Measurements from ENCODE around the gene EPHB6.

The EPHB6 gene

GRCh38 chr7:142864980-142865747 is 10.3 kb downstream of the EPHB6 start:
- Mint-ChIP-seq H3K27ac (no peak overlapping the region), H3K4me3 (no peak overlapping the region), H3K36me3 (peaks cover 45% of the 10 kb centered on the region), H3K27me3 (no peaks in the 10 kb centered on the region), H3K4me1 (peaks cover 10% of the 10 kb centered on the region), H3K9me3 (no peaks in the 10 kb centered on the region)
- DNase-seq (ENCODE audit: low spot score in 2 of 2), result no peak
- ATAC-seq (ENCODE audit: low read depth), result no peak

- H3K27ac Mint-ChIP-seq, result no peak overlapping the region
- DNase-seq (ENCODE audit: low spot score in 2 of 2) (no peak), ATAC-seq (ENCODE audit: low read depth) (no peak)
- no peaks in the 10 kb centered on the region for H3K9me3 Mint-ChIP-seq
- peaks cover 8% of the 10 kb centered on the region for H3K4me1 Mint-ChIP-seq
- H3K36me3 Mint-ChIP-seq, result peaks cover 45% of the 10 kb centered on the region
- no peak overlapping the region for H3K4me3 Mint-ChIP-seq
- no peaks in the 10 kb centered on the region for H3K27me3 Mint-ChIP-seq
These were observed 10.9 kb downstream of the EPHB6 start for GRCh38 chr7:142865766-142866165.

GRCh38 chr7:142866361-142867096 is 11.7 kb downstream of the EPHB6 start:
- peaks cover 8% of the 10 kb centered on the region for H3K4me1 Mint-ChIP-seq
- no peaks in the 10 kb centered on the region for H3K27me3 Mint-ChIP-seq
- H3K9me3 Mint-ChIP-seq, result no peaks in the 10 kb centered on the region
- ATAC-seq (ENCODE audit: low read depth), result no peak
- H3K4me3 Mint-ChIP-seq, result no peak overlapping the region
- no peak overlapping the region for H3K27ac Mint-ChIP-seq
- DNase-seq (ENCODE audit: low spot score in 2 of 2), result no peak
- peaks cover 43% of the 10 kb centered on the region for H3K36me3 Mint-ChIP-seq

- Mint-ChIP-seq H3K27me3 (no peaks in the 10 kb centered on the region), H3K9me3 (no peaks in the 10 kb centered on the region), H3K36me3 (peaks cover 48% of the 10 kb centered on the region), H3K4me3 (no peak overlapping the region), H3K4me1 (peaks cover 8% of the 10 kb centered on the region), H3K27ac (no peak overlapping the region)
- no peak for ATAC-seq (ENCODE audit: low read depth)
- DNase-seq (ENCODE audit: low spot score in 2 of 2), result no peak
These were observed 12.2 kb downstream of the EPHB6 start for GRCh38 chr7:142867097-142867378.

DNA sequence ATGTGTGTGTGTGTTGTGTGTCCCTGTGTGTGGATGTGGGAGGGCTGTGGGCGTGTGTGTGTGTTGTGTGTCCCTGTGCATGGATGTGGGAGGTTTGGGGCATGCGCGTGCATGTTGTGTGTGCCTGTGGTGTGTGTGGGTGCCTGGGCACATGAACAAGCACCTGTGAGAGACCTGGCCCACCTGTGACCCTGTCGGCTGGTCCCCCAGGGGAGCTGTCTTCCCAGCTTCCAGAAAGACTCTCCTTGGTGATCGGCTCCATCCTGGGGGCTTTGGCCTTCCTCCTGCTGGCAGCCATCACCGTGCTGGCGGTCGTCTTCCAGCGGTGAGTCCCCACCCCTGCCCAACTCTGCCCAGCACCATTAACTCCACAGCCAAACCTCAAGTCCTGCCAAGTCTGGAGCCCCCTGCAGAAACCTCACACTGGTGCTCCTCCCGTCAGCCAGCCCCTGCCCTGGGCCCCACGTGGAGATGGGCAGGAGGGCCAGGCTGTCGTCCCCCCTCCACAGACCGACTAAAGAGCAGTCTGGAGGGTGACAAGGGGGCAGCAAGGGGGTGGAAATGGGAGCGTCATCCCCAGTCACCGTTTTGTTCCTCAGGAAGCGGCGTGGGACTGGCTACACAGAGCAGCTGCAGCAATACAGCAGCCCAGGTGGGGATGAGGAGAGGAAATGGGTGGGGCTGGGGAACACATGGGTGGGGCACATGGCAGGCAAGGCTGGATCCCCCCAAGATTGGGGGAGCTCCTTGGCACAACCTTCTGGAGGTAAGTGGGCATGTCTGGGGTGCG is 12.7 kb downstream of the EPHB6 start:
- DNase-seq (ENCODE audit: low spot score in 2 of 2) (no peak), ATAC-seq (ENCODE audit: low read depth) (no peak)
- Mint-ChIP-seq H3K36me3 (peaks cover 43% of the 10 kb centered on the region), H3K27ac (no peak overlapping the region), H3K27me3 (no peaks in the 10 kb centered on the region), H3K9me3 (no peaks in the 10 kb centered on the region), H3K4me3 (no peak overlapping the region), H3K4me1 (peaks cover 3% of the 10 kb centered on the region)

DNA sequence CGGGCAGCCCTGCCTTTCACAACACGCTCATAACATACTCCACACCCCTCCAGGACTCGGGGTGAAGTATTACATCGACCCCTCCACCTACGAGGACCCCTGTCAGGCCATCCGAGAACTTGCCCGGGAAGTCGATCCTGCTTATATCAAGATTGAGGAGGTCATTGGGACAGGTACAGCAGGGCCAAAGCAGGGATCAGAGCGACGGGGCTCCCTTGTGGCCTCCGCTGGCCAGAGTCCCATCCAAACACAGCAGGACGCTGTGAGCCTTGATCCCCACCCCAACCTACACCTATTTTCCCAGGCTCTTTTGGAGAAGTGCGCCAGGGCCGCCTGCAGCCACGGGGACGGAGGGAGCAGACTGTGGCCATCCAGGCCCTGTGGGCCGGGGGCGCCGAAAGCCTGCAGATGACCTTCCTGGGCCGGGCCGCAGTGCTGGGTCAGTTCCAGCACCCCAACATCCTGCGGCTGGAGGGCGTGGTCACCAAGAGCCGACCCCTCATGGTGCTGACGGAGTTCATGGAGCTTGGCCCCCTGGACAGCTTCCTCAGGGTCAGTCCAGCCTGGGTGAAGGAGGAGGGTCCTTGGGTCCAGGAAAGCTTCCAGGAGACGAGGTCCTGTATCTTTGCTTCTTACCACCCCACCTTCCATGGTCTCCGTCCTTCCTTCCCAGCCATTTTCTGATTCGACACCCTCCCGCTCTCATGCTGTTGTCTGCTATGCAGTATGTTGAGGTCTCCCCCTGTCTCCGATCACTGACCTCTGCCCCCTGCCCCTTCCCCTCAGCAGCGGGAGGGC is 13.5 kb downstream of the EPHB6 start:
- no peaks in the 10 kb centered on the region for H3K27me3 Mint-ChIP-seq
- DNase-seq (ENCODE audit: low spot score in 2 of 2), result no peak

DNA sequence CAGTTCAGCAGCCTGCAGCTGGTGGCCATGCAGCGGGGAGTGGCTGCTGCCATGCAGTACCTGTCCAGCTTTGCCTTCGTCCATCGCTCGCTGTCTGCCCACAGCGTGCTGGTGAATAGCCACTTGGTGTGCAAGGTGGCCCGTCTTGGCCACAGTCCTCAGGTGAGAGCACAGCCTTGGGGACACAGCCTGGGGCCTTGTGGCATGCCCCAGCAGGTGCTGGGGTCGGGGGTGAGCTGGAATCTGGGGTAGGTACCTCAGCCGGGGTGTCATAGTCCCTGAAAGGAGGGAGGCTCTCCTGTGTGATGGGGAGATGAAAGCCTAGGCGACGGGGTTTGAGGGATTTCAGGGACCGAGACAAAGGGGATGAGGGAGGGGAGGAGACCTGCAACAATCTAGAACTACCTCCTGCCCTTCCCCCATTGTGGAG is 14.1 kb downstream of the EPHB6 start:
- H3K4me1 Mint-ChIP-seq, result peaks cover 3% of the 10 kb centered on the region
- H3K4me3 Mint-ChIP-seq, result no peak overlapping the region
- H3K36me3 Mint-ChIP-seq, result peaks cover 39% of the 10 kb centered on the region
- no peaks in the 10 kb centered on the region for H3K27me3 Mint-ChIP-seq
- no peaks in the 10 kb centered on the region for H3K9me3 Mint-ChIP-seq
- H3K27ac Mint-ChIP-seq, result no peak overlapping the region
- DNase-seq (ENCODE audit: low spot score in 2 of 2), result no peak
- no peak for ATAC-seq (ENCODE audit: low read depth)

More for the DNA sequence above, 13.5 kb downstream of the EPHB6 start:
- H3K36me3 Mint-ChIP-seq, result peaks cover 38% of the 10 kb centered on the region
- H3K4me3 Mint-ChIP-seq, result no peak overlapping the region
- H3K9me3 Mint-ChIP-seq, result no peaks in the 10 kb centered on the region
- peaks cover 3% of the 10 kb centered on the region for H3K4me1 Mint-ChIP-seq
- no peak overlapping the region for H3K27ac Mint-ChIP-seq
- no peak for ATAC-seq (ENCODE audit: low read depth)

GRCh38 chr7:142869434-142869833 is 14.6 kb downstream of the EPHB6 start:
- H3K4me1 Mint-ChIP-seq, result peaks cover 3% of the 10 kb centered on the region
- DNase-seq (ENCODE audit: low spot score in 2 of 2) (no peak), ATAC-seq (ENCODE audit: low read depth) (no peak)
- no peak overlapping the region for H3K27ac Mint-ChIP-seq
- H3K36me3 Mint-ChIP-seq, result peaks cover 37% of the 10 kb centered on the region
- H3K27me3 Mint-ChIP-seq, result no peaks in the 10 kb centered on the region
- no peak overlapping the region for H3K4me3 Mint-ChIP-seq
- H3K9me3 Mint-ChIP-seq, result no peaks in the 10 kb centered on the region

GRCh38 chr7:142870147-142870559 is 15.3 kb downstream of the EPHB6 start:
- no peak overlapping the region for H3K4me3 Mint-ChIP-seq
- H3K27ac Mint-ChIP-seq, result no peak overlapping the region
- H3K36me3 Mint-ChIP-seq, result peaks cover 33% of the 10 kb centered on the region
- H3K9me3 Mint-ChIP-seq, result no peaks in the 10 kb centered on the region
- H3K4me1 Mint-ChIP-seq, result peaks cover 3% of the 10 kb centered on the region
- no peaks in the 10 kb centered on the region for H3K27me3 Mint-ChIP-seq
- ATAC-seq (ENCODE audit: low read depth) (no peak), DNase-seq (ENCODE audit: low spot score in 2 of 2) (no peak)

DNA sequence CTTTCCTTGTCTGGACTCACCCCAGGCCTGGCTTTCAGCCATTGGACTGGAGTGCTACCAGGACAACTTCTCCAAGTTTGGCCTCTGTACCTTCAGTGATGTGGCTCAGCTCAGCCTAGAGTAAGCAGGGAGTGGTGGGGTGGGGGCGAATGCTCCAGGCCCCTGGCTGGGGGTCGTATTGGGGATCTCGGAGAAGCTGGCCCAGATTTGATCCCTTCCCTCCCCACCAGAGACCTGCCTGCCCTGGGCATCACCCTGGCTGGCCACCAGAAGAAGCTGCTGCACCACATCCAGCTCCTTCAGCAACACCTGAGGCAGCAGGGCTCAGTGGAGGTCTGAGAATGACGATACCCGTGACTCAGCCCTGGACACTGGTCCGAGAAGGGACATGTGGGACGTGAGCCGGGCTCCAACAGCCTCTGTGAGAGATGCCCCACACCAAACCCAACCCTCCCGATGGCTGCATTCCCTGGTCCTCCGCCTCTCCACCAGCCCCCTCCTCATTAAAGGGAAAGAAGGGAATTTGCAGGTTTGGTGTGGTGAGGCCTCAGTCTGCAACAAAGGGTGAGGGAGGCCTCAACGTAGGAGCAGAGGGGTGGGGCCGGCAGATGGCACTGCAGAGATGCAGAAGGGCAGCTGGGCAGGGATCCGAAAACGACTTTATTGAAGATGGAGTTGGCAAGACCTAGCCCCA is 15.8 kb downstream of the EPHB6 start:
- Mint-ChIP-seq H3K4me3 (no peak overlapping the region), H3K9me3 (no peaks in the 10 kb centered on the region), H3K27ac (no peak overlapping the region), H3K4me1 (peaks cover 3% of the 10 kb centered on the region), H3K27me3 (no peaks in the 10 kb centered on the region), H3K36me3 (peaks cover 33% of the 10 kb centered on the region)
- no peak for DNase-seq (ENCODE audit: low spot score in 2 of 2)
- ATAC-seq (ENCODE audit: low read depth), result no peak

DNA sequence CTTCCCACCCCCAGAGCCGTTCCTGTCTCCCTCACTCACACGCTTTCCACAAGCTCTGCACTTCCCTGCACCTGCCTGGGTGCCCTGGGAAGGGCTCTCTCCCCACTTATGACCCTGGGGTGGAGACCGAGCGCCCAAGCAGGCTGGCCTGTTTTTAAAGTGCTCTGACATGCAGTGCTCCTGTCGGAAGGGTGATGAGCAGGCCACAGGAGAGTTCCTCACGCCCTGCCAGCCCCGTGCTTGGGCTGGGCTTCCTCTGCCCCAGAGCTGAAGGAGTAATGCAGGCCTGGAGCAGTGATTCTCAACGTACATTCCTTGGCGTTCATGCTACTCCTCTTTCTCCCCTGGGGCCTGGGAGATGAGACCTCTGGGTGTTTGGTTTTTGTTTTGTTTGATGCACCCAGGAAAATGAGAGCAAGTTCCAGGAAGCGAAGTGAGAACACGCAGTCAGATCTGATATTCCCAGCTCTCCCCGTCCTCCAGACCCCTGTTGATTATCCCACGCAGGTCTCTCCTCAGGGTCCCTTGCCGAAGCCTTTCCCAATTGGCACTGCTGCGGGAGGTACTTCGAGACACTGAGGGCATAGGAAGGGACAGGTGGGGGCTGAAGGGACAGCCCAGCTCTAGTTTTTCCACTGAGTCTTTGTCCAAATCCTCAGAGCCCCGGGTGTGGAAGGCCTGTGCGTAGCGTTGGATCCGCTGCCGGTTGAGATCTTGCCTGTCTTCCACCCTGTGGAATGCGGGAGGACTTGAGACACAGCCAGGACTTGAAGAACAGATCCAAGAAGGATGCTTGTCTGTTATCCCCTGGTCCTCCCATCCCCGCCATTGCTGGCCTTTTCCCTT is 16.6 kb downstream of the EPHB6 start:
- H3K36me3 Mint-ChIP-seq, result peaks cover 31% of the 10 kb centered on the region
- H3K4me3 Mint-ChIP-seq, result no peak overlapping the region
- peaks cover 2% of the 10 kb centered on the region for H3K27me3 Mint-ChIP-seq
- H3K27ac Mint-ChIP-seq, result no peak overlapping the region
- no peaks in the 10 kb centered on the region for H3K9me3 Mint-ChIP-seq
- DNase-seq (ENCODE audit: low spot score in 2 of 2) (no peak), ATAC-seq (ENCODE audit: low read depth) (no peak)
- H3K4me1 Mint-ChIP-seq, result peaks cover under 1% of the 10 kb centered on the region

DNA sequence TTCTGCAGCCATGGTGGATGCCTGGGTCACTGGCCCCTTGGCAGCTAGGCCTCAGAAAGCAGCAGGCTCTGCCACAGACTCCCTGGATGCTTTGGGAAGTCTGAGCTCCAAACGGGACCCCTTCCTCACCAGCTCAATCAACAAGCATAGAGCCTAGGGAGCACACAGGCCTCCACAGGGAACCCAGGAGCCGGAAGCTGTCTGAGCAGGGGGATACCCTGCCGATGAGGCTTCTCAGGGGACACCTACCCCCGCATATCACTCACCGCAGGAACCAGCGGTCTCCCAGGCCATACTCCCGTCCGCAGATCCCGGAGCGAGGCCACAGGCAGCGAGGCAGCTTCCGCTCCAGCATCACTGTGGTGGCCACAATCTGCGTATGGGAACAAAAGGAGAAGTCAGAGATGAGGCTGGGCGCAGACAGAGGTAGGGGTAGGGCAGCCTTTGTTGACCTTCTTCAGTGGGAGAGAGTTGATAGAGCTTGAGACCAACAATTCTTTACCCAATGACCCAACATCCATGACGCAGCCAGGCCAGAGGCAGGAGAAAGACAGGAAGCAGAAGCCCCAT is 17.3 kb downstream of the EPHB6 start:
- no peaks in the 10 kb centered on the region for H3K9me3 Mint-ChIP-seq
- no peaks in the 10 kb centered on the region for H3K4me1 Mint-ChIP-seq
- H3K36me3 Mint-ChIP-seq, result peaks cover 28% of the 10 kb centered on the region
- H3K4me3 Mint-ChIP-seq, result no peak overlapping the region
- peaks cover 4% of the 10 kb centered on the region for H3K27me3 Mint-ChIP-seq
- DNase-seq (ENCODE audit: low spot score in 2 of 2) (no peak), ATAC-seq (ENCODE audit: low read depth) (no peak)
- no peak overlapping the region for H3K27ac Mint-ChIP-seq
